DMS 273 treated with DMSO at 0.1 percent for 48 hours (cell line): ENCODE data around the gene PRSS2.

ENCODE experiments used
- DNase-seq: peaks from one replicate; lab custom pipeline; 2025; lab: John Stamatoyannopoulos, UW

Gene PRSS2

DNA sequence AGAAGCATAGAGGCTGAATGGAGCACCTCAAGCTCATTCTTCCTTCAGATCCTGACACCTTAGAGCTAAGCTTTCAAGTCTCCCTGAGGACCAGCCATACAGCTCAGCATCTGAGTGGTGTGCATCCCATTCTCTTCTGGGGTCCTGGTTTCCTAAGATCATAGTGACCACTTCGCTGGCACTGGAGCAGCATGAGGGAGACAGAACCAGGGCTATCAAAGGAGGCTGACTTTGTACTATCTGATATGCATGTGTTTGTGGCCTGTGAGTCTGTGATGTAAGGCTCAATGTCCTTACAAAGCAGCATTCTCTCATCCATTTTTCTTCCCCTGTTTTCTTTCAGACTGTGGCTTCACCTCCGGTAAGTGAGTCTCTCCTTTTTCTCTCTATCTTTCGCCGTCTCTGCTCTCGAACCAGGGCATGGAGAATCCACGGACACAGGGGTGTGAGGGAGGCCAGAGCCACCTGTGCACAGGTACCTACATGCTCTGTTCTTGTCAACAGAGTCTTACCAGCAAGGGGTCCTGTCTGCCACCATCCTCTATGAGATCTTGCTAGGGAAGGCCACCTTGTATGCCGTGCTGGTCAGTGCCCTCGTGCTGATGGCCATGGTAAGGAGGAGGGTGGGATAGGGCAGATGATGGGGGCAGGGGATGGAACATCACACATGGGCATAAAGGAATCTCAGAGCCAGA, 31.0 kb downstream of the PRSS2 start:
- DNase-seq, result no peak

DNA sequence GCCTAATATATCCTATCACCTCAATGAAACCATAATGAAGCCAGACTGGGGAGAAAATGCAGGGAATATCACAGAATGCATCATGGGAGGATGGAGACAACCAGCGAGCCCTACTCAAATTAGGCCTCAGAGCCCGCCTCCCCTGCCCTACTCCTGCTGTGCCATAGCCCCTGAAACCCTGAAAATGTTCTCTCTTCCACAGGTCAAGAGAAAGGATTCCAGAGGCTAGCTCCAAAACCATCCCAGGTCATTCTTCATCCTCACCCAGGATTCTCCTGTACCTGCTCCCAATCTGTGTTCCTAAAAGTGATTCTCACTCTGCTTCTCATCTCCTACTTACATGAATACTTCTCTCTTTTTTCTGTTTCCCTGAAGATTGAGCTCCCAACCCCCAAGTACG, 31.5 kb downstream of the PRSS2 start:
- no peak for DNase-seq

DNA sequence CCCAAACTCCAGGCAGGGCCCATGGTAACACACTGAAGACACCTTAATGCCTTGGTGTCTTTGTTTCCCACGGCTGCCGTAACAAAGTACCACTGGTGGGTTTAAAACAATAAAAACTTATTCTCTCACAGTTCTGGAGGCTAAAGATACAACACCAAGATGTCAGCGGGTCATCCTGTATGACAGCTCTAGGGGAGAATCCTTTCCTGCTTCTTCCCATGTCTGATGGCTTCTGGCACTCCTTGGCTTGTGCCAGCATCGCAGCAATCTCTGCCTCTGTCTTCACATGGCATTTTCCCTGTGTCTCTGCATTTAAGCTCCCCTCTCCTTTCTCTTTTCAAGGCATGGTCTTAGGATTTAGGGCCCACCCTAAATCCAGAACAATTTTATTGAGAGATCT, 33.1 kb downstream of the PRSS2 start:
- no peak for DNase-seq

DNA sequence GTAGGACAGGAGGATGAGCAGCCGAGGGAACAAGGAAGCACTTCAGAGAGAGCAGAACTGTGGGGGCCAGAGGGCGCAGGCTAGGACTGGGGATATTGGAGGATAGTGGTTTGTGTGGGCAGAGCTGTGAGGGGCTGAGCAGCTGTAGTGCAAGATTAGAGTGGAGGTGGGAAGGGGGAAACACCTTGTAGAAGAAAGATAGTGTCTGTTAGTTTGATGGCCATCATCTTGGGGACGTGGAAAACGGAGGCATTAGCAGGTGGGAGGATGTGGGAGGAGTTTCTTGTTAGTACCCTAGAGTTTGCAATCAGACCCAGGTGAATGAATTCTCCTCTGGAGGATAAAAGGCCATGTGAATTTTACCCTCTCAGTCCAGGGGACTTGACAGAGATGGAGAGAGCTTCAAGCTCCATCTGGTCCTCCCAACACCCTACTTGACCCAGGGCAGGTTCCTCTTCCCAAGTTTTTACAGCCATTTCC, 34.0 kb downstream of the PRSS2 start:
- no peak for DNase-seq

DNA sequence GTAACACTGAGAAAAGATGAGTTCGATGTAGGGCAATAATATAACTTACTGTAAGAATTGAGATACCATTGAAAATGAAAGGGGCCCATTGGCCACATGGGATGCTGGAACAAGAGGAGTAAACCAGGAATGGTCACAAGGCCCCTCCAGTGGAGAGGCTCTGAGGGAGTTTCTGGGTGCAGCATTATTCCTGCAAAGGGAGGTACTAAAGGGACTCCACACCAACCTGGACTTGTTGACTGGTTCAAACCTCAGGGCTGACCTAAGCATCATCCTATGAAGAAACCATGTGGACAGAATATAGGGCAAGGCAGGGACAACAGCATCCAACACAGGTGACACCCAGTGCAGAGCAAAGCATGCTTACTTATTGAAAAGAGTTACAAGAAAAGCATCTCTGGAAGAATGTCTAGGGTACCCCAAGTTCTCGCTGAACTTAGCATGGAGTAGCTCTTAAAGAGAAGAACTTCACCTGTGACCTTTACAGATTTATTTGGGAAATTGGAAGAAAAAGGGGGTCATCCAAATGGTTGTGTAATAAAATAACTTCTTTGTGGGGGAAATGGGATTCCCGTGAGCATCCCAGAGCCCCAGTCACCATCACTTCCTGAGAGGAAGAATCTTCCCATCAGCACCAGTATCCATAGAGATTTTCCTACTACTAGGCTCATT, 34.7 kb downstream of the PRSS2 start:
- DNase-seq, result no peak

DNA sequence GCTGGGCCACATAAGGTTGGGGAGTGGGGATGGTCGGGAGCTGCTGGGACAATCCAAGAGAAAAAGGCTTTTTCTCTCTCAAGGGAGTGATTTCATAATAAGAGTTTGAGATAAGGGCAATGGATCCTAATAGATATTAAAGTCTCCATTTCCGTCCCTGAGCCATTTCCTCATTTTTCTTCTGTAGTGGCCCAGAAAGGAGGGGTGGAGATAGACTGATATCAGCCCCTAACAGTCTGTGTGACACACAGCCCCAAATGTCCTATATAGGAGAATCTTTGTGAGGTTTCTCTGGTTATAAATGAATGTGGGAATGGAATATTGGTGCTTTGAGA, 35.2 kb downstream of the PRSS2 start:
- DNase-seq, result no peak

DNA sequence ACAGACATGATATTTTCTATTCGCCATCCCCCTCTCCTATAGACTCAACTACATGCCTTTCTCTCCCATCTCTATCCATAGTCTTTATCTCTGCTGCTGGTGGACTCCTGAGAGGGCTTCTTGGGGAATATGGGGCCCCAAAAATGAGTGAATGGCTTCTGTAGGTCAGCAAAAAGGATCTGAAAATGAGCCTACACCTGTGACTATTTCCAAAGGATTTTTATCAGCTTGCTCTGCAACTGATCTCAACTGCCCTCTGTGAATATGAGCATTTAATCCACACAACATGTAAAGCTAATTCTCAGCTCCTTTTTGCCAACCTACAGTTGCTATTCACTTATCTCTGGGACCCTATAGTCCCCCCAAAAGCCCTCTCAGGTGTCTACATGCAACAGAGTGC, 36.2 kb downstream of the PRSS2 start:
- no peak for DNase-seq

DNA sequence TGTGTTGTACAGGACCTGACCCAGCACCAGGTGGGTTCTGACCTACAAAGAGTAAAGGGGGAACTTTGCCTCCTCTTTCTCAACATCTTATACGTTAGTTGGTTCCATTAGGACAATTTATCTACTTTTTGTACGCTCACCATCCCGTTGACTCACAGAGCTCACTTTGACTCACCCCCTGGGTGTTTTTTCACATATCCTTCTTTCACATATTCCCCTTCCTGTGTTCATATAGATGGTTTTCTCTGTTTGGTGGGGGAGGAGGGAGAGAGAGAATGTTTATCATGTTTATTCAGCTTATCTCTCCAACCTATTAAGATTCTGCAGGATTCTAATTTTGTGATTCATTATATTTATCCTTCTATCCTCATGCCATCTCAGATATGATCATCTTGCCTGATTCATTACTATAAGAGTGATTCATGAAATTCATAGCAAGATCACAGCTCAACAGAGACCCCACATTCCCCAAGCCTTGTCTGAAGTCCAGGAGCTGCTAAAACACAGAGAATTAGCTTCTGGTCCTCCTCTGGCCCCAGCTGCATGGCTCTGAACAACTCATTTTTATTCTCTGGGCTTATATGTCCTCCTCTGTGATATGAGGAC, 37.2 kb downstream of the PRSS2 start:
- DNase-seq, result no peak

DNA sequence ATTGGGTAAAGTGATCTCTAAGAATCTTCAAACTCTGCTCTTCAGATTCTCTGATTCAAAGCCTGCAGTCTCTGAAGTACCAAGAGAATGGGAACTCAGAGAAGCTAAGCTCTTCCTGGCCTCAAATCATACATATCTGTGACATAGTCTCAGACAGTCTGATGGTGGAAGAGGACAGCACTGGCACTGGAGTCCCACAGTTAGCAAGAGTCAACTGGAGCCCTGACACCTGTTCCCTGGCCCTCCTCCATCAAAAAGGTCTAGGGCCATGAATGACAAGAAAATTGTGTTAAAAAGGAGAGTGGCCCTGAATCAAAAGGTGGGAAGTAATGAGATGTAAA, 37.7 kb downstream of the PRSS2 start:
- no peak for DNase-seq

DNA sequence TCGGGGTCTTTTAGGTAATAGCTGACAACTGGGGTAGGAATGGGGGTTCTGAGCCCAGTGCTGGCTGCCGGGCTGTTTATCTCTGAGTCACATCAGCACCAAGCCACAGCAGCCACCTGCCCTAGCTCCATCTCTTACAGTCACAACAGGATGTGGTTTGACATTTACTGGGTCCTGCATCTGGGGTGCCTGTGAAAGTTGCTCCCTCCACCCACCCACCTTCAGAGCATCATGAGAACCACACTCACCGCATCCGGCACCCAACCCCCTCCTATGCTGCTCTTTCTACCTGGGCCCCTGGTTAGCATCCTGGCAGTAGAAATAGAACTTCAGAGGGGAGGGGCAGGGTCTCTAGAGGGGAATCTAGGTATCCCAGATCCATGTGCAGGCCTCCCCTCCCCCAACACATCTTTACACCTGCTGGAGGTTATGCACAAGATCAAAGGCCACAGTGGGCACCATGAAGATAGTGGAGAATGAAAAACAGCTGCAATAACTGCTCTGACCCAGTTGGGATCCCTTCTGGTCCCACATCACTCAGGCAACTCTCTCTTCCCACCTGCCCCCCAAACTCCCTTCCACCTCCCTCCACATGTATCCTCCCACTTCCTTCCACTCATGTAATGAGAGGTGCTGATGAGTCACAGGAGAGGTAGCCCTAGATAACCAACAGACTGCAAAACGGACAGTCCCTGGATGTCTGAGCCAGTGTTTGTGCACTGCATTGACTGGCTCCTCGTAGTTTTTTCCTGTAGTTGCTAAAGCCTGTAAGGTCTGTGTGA, 38.2 kb downstream of the PRSS2 start:
- DNase-seq, result no peak

DNA sequence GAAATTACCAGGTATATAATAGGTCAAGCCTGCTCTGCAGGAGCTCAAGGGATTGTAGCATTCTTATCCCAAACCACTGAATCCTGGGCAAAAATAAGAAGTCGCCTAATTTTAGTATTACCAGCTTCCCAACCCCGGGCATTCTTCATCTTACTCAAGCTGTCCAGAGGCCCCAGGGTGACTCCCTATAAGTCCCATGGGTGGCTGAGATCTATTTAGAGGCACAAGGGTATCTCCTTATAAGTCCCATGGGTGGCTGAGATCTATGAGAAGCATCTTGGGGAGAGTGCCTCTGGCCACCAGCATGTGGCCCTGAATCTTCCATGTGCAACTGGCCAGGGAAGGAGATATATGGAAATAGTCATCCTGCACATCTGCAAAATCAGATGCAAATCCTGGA, 38.9 kb downstream of the PRSS2 start:
- DNase-seq, result no peak

DNA sequence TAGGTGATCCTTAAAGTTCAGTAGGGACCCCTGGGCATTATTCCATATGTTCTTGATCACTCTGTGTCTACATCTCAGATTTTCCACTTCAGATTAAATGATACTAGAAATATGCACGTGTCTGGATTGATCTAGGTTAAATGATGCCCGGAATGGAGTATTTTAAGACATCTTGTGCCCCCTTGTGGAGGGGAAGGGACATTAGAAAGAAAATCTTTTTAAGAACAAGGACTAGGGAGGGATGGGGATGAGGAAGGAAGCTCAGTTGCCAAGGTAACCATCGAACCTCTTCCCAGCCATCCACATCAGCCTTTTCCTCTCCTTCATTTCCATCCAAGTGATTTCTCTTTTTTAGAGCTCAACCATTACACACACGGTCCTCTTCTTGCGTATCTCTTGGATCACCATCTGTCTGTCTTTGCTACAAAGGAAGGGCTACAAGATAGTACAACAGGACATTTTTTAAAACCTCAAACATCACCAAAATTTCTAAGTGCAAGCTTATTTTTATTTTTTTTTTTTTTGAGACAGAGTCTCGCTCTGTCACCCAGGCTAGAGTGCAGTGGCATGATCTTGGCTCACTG, 40.5 kb downstream of the PRSS2 start:
- no peak for DNase-seq

DNA sequence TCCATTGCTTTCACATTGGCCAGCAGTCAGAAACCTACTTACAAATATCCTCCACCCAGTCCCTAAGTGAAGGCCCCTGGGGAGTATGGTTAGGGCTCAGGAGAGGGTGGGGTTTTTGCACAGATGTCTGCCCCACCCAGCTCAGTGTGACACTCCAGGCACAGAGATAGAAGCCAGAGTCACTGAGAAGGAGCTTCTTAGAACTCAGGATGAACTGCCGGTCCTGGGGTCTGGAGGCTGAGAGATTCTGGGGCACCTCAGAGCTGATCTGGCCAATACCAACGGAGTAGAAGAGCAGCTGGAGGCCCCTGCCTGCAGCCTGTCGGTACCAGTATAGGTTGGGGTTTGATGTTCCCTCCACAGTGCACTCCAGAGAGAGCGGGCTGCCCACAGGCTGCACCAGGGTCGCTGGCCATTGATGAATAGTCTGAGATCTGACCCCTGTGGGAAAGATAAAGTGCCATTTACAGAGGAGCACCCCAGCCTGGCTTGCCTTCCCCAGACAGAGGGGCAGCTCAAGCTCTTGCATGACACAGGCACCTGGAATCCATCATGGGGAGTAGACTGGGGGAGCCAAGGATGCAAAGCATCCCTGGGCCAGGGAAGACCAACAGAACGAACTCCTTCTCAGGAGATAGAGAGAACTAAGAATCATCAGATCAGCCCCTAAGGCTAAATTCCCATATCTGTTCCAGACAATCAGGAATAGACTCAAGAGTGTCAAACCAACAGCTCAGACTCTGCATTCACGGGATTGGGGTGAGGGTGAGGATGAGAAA, 41.9 kb downstream of the PRSS2 start:
- no peak for DNase-seq

DNA sequence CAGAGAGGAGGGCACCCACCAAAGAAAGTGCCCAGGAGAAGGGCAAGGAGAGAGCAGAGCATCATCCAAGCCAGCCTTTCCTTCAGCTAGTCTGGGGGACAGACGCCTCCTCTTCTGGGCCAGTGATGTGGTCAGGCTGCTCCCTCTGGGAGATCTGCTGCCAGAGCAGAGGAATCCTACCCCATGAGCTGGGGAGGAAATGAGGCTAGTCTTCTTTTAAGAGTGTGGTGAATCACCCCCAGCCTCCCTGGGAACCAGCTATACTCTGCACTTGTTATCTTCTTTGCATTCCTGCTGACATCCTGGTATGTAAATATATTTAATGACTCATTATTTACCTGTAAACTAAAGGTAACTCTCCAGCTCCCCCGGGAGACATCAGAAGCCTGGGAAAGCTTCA, 42.5 kb downstream of the PRSS2 start:
- DNase-seq, result no peak

DNA sequence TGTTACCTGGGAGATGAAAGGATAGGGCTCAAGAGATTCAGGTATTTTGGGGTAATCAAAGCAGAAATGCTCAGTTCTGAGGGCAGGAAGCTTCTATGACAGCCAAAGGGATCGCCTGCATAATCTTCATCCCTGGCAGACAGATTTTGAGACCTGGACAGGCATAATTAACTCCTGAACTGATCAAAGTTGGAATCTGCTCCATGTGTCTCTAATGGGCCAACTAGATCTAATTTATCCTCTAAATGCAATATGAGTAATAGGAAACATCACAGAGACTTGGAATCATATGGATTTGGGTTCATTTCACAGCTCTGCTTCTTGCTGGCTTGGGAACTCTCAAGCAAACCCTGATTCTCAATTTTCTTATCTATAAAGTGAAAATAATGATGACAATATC, 42.9 kb downstream of the PRSS2 start:
- no peak for DNase-seq

DNA sequence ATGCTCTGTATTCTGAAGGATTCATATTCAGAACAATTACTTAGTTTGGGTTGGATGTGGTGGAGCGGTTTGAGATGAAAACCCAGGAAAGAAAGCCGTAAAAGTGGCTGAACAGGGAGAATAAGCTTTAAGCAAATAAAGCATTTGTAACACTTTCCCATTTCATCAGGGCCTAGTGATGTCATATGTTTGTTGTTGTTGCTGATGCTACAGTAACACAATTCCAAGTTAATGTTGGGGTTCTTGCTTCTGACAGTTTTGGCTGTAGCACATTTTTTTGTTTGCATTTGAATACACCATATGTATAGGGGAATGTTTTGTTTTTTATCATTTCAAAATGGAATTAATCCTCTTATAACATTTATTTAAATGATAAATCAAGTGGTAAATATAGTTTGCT, 43.7 kb downstream of the PRSS2 start:
- no peak for DNase-seq

DNA sequence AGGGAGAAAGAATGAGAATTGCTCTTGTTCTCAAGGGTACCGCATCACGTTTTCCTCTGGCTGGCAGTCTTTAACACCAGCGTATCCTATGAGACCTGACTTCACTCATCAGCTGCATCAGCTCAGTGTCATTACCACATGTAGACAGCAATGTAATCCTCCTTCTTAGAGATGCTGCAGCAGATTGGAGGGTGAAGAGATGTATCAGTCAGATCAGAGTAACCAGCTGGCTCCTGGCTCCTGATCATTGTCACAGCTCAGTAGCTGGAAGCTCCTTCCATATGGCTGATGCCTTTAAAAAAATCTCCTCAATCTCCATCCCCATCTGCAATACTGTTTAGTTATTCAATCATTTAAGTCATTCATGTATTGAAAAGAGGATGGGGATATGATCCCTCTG, 44.4 kb downstream of the PRSS2 start:
- DNase-seq, result no peak

DNA sequence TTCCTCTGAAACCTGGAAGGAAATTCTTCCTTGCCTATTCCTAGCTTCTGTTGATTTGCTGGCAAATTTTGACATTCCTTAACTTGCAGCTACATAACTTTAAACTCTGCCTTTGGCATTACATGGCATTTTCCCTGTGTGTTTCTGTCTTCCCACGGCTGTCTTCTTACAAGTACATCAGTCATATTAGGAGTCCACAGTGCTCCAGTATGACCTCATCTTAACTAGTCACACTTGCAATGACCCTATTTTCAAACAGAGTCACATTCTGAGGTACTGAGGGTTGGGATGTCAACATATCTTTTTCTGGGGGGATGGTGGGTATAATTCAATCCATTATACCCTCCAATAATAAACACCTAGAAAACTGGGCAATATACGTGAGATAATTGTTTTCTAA, 46.7 kb downstream of the PRSS2 start:
- no peak for DNase-seq

DNA sequence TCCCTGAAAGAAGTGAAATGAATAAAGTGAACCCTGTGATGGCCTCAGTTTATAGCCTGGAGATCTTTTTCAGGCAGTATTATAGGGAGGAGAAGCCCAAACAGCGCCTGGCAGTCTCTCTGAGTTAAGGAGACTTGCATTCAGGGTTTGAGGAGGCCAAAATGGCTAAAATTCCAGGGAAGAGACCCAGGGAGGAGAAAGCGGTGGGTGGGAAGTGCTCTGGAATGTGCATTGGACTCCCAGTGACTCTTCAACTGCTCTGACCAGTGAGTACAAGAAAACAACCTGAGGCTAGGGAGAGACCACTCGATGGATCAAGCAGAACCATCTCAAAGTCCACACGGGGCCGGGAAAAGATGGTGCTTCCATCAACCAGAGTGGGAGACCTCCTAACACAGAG, 48.8 kb downstream of the PRSS2 start:
- DNase-seq, result no peak

DNA sequence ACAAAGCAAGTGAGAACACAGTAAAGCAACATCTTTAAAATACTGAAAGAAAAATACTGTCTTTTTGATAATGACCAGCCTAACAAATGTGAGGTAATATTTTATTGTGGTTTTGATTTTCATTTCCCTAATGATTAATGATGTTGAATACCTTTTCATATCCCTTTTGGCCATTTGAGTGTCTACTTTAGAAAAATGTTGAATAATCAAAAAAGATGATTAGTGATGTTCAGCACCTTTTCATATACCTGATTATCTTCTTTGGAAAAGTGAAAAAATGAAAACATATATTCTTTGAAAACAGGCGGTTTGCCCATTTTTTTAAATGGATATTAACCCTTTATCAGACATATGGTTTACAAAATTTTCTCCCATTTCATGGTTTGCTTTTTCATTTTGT, 51.9 kb downstream of the PRSS2 start:
- DNase-seq, result no peak
